ENCODE data around the gene GPR176. TPM values are rescaled to one million over a fixed set of nuclear protein-coding genes. Genes with fewer than 3 reads are reported as not detected.

GPR176 gene
- total and polyA plus RNA-seq, 2 donors from 2014 or later: 2.9 to 7.6 TPM

GRCh38 chr15:39890621-39891020 lies 29.4 kb downstream of the GPR176 start:
- no peaks in the 10 kb centered on the region for H3K27me3 ChIP-seq (ENCODE audit: control insufficient read depth, insufficient read depth, low read length)
- no peak for TF ChIP-seq CTCF (IDR thresholded peaks at IDR 0.05; ENCODE audit: borderline replicate concordance, extremely low read depth, insufficient read depth)
- FAIRE-seq (no peak), DNase-seq (peak in 2 of 5 donors; percentile 30 to 55)
- H3K9ac ChIP-seq (ENCODE audit: low read length in 3 of 3): no peak overlapping the region
- H3K27ac ChIP-seq (ENCODE audit: low read depth in 2 of 2, low read length in 2 of 2): no peak overlapping the region
- intact Hi-C loops (cut with DNase I): no loop called here
- no peaks in the 10 kb centered on the region for H3K4me1 ChIP-seq (ENCODE audit: control insufficient read depth in 2 of 3, insufficient read depth in 2 of 3, low read depth in 1 of 3, low read length in 3 of 3)
- H3K9me3 ChIP-seq (ENCODE audit: control insufficient read depth in 2 of 3, insufficient read depth in 1 of 3, low read length in 3 of 3): no peaks in the 10 kb centered on the region
- H3K36me3 ChIP-seq (ENCODE audit: control insufficient read depth in 2 of 3, insufficient read depth in 3 of 3, low read length in 3 of 3): no peaks in the 10 kb centered on the region
- no peak overlapping the region for H3K4me3 ChIP-seq (ENCODE audit: low read length in 3 of 3)

- TF ChIP-seq CTCF (IDR thresholded peaks at IDR 0.05; ENCODE audit: borderline replicate concordance, extremely low read depth, insufficient read depth): no peak
- no peak for FAIRE-seq
These were observed 30.5 kb downstream of the GPR176 start for GRCh38 chr15:39889601-39890000.

GRCh38 chr15:39888809-39889208 lies 31.3 kb downstream of the GPR176 start:
- no peak for TF ChIP-seq CTCF (IDR thresholded peaks at IDR 0.05; ENCODE audit: borderline replicate concordance, extremely low read depth, insufficient read depth)
- DNase-seq (no peak), FAIRE-seq (no peak)
- Histone ChIP-seq H3K9ac (ENCODE audit: low read length in 3 of 3) (no peak overlapping the region), H3K27me3 (ENCODE audit: control insufficient read depth, insufficient read depth, low read length) (no peaks in the 10 kb centered on the region), H3K27ac (ENCODE audit: low read depth in 2 of 2, low read length in 2 of 2) (no peak overlapping the region), H3K4me1 (ENCODE audit: control insufficient read depth in 2 of 3, insufficient read depth in 2 of 3, low read depth in 1 of 3, low read length in 3 of 3) (no peaks in the 10 kb centered on the region), H3K36me3 (ENCODE audit: control insufficient read depth in 2 of 3, insufficient read depth in 3 of 3, low read length in 3 of 3) (no peaks in the 10 kb centered on the region), H3K4me3 (ENCODE audit: low read length in 3 of 3) (no peak overlapping the region), H3K9me3 (ENCODE audit: control insufficient read depth in 2 of 3, insufficient read depth in 1 of 3, low read length in 3 of 3) (no peaks in the 10 kb centered on the region)
- intact Hi-C loops (cut with DNase I): no loop called here

More at GRCh38 chr15:39889601-39890000, 30.5 kb downstream of the GPR176 start:
- Histone ChIP-seq H3K9ac (ENCODE audit: low read length in 3 of 3) (no peak overlapping the region), H3K9me3 (ENCODE audit: control insufficient read depth in 2 of 3, insufficient read depth in 1 of 3, low read length in 3 of 3) (no peaks in the 10 kb centered on the region), H3K36me3 (ENCODE audit: control insufficient read depth in 2 of 3, insufficient read depth in 3 of 3, low read length in 3 of 3) (no peaks in the 10 kb centered on the region), H3K4me1 (ENCODE audit: control insufficient read depth in 2 of 3, insufficient read depth in 2 of 3, low read depth in 1 of 3, low read length in 3 of 3) (no peaks in the 10 kb centered on the region), H3K27ac (ENCODE audit: low read depth in 2 of 2, low read length in 2 of 2) (no peak overlapping the region), H3K4me3 (ENCODE audit: low read length in 3 of 3) (no peak overlapping the region), H3K27me3 (ENCODE audit: control insufficient read depth, insufficient read depth, low read length) (no peaks in the 10 kb centered on the region)
- no peak for DNase-seq
- intact Hi-C loops (cut with DNase I): no loop called here

- no peaks in the 10 kb centered on the region for H3K9me3 ChIP-seq (ENCODE audit: control insufficient read depth in 2 of 3, insufficient read depth in 1 of 3, low read length in 3 of 3)
- H3K9ac ChIP-seq (ENCODE audit: low read length in 3 of 3): no peak overlapping the region
- H3K4me3 ChIP-seq (ENCODE audit: low read length in 3 of 3): no peak overlapping the region
- H3K27me3 ChIP-seq (ENCODE audit: control insufficient read depth, insufficient read depth, low read length): no peaks in the 10 kb centered on the region
- intact Hi-C loops (cut with DNase I): no loop called here
- FAIRE-seq (no peak), DNase-seq (no peak)
- H3K4me1 ChIP-seq (ENCODE audit: control insufficient read depth in 2 of 3, insufficient read depth in 2 of 3, low read depth in 1 of 3, low read length in 3 of 3): no peaks in the 10 kb centered on the region
- no peak overlapping the region for H3K27ac ChIP-seq (ENCODE audit: low read depth in 2 of 2, low read length in 2 of 2)
- no peak for TF ChIP-seq CTCF (IDR thresholded peaks at IDR 0.05; ENCODE audit: borderline replicate concordance, extremely low read depth, insufficient read depth)
- H3K36me3 ChIP-seq (ENCODE audit: control insufficient read depth in 2 of 3, insufficient read depth in 3 of 3, low read length in 3 of 3): no peaks in the 10 kb centered on the region
These were observed 31.8 kb downstream of the GPR176 start for GRCh38 chr15:39888243-39888642.

Data from kidney (tissue), 14 donors.